GM18498 (cell line): Measurements from ENCODE around the gene KRT83.
"Not testable (repeated sequence)": the region's sequence is repeated elsewhere in the genome, so short reads cannot be mapped to it uniquely, and the experiment has no call there.

Source experiments
- ATAC-seq: cut with Tn5 transposase; IDR thresholded peaks from one replicate; pipeline ENCODE4 v1.9.1; 2021; ENCODE audit warnings: mild to moderate bottlenecking, moderate library complexity; ENCODE audit not compliant: unreplicated experiment

KRT83 gene

GRCh38 chr12:52334185-52334584 lies 13.0 kb upstream of the KRT83 start:
- ATAC-seq: no peak

- no peak for ATAC-seq
Observed at GRCh38 chr12:52333321-52333720, 12.1 kb upstream of the KRT83 start.

GRCh38 chr12:52332381-52332780 lies 11.2 kb upstream of the KRT83 start:
- no peak for ATAC-seq

GRCh38 chr12:52331833-52332232 lies 10.6 kb upstream of the KRT83 start:
- ATAC-seq: no peak

- no peak for ATAC-seq
Observed at GRCh38 chr12:52331039-52331438, 9.8 kb upstream of the KRT83 start.

- ATAC-seq: peak; percentile 6
Observed at GRCh38 chr12:52327830-52328500, 6.8 kb upstream of the KRT83 start.

GRCh38 chr12:52327052-52327829 lies 6.0 kb upstream of the KRT83 start:
- peak; percentile 95 for ATAC-seq

GRCh38 chr12:52324153-52324444 lies 2.9 kb upstream of the KRT83 start:
- ATAC-seq: no peak

- no peak for ATAC-seq
Observed at GRCh38 chr12:52323416-52324152, 2.4 kb upstream of the KRT83 start.

- ATAC-seq: no peak
Observed at GRCh38 chr12:52323001-52323400, 1.8 kb upstream of the KRT83 start.

- ATAC-seq: no peak
Observed at GRCh38 chr12:52322069-52322468, 871 bp upstream of the KRT83 start.

GRCh38 chr12:52321418-52321817 lies 220 bp upstream of the KRT83 start:
- ATAC-seq: no peak

- ATAC-seq: no peak
Observed at GRCh38 chr12:52319097-52319496, 2.1 kb downstream of the KRT83 start.

- ATAC-seq: no peak
Observed at GRCh38 chr12:52318241-52318990, 2.8 kb downstream of the KRT83 start.

- ATAC-seq: no peak
Observed at GRCh38 chr12:52317468-52318052, 3.6 kb downstream of the KRT83 start.

- ATAC-seq: no peak
Observed at GRCh38 chr12:52316701-52317100, 4.5 kb downstream of the KRT83 start.

GRCh38 chr12:52316290-52316689 lies 4.9 kb downstream of the KRT83 start:
- ATAC-seq: no peak

GRCh38 chr12:52315721-52316120 lies 5.5 kb downstream of the KRT83 start:
- ATAC-seq: not testable (repeated sequence)

GRCh38 chr12:52314511-52314910 lies 6.7 kb downstream of the KRT83 start:
- ATAC-seq: no peak

GRCh38 chr12:52313926-52314325 lies 7.3 kb downstream of the KRT83 start:
- ATAC-seq: no peak

- no peak for ATAC-seq
Observed at GRCh38 chr12:52313461-52313860, 7.7 kb downstream of the KRT83 start.
